Measurements from ENCODE around the gene P2RX3. TPM values are rescaled to one million over a fixed set of nuclear protein-coding genes. Genes with fewer than 3 reads are reported as not detected.
A peak's percentile ranks its signal among the peaks of the same experiment; 100 is the strongest.
"Not testable (repeated sequence)": the region's sequence is repeated elsewhere in the genome, so short reads cannot be mapped to it uniquely, and the experiment has no call there.

The P2RX3 gene
- total RNA-seq, 1 donor from 2014 or later: not detected

DNA sequence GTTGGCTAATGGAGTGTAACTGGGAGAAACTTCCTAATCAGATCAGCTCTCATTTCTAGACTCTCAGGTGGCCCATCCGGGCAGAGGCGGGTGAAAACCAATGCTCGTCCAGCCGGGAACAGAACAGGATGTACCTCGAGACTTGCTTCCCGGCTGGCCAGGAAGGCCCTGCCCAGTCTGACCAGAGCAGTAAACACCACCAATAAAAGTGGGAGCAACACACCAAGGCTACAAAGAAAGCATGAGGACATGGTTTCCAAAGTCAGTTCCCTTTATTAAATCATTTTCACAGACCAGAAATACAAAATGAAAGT lies 12.5 kb upstream of the P2RX3 start:
- ATAC-seq: no peak

DNA sequence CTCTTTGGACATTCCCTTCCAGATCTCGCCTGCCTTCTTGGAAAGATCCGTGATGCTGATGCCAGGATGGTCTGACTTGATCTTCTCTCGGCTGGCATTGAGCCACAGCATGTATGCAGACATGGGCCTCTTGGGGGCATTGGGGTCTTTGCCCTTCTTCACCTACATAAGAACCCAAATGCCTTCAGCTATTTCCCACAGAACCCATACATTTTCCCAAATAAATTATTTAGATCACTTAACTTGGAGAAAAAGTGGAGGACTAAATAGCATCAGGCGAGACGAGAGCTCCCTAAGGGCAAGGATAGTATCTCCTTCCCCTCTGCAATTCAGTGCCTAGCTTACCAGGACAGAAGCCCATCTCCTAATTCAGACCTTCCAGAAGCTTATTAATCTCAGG lies 10.4 kb upstream of the P2RX3 start:
- ATAC-seq: no peak

DNA sequence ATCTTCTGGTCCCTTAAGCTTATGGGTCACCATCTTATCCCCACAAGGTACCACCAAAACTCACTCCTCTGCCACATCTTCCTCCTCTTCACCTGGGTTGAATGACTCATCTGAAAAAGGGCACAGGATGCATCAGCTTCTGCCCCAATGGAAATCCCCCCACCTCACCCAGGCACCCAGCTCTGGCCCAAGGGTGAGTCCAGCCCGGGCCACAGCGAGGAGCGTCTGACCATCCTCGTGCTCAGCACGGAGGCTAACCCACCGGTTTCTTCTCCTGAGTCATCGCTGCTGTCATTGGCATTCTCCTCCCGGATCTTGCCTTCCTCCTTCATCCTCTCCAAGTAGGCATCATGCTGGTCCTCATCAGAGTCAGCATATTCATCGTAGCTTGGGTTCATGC lies 8.1 kb upstream of the P2RX3 start:
- no peak for ATAC-seq

DNA sequence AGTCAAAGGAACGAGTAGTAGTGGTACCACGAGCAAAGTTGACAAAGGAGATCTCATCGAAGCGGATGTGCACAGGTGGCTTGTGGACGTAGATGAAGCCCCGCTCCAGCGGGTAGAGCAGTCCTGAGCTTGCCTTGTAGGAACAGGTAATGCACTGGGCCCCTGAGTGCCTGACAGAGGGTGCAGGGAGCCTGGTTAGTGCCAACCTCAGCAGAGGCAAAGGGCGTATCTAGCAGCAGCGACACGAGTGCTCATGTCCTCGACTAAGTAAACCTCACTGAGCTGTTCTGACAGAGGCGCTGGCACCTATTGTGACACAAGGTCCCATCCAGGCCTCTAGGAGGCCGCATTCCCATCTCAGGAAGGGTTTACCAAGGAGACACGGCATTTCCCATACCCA lies 6.4 kb upstream of the P2RX3 start:
- no peak for ATAC-seq

DNA sequence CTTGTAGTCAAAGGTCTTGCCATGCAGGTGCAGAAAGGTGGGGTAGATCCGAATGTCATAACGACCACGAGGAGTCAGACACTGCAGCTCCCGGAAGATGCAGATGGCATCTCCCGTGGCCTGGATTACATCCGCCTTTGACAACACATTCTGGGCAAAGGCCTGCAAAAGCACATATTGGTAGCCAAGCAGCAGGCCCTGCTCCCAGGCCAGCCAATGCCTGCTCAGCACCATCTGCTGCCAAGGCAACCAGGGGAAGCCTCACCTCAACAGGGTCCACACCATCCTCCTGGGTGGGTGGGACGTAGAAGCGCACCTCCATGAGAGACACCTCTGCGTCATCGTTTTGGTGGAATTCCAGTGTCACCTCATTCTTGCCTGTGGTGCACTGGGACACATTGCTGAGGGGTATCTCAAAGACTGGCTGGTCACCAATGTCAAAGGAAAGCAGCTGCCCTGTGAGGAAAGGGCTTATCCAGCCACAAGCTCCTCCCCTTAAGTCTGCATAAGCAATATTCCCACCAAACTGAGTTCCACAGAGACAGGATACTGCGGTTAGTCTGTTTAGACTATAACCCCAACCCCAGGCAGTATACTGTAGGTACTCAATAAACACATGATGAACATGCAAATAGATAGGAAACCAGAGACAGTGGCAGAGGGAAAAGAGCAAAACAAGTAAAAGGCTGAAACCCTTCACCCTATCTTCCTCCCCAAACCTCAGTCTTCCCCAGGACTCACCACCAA lies 5.3 kb upstream of the P2RX3 start:
- no peak for ATAC-seq

DNA sequence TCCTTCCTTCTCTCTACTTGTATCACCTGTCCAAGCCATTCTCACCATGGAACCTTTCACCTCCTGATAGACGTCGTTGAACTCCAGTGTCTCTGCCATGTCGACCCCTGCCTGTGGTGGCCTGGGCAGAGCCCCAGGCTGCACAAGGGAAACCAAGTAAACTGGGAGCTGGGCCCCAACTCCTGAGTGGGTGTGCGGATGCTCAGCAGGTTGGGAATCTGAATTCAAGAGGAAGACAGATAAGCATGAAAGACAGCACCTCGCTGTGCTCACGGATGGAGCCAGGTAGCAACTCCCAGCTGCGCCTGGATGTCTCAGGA lies 3.2 kb upstream of the P2RX3 start:
- no peak for ATAC-seq

DNA sequence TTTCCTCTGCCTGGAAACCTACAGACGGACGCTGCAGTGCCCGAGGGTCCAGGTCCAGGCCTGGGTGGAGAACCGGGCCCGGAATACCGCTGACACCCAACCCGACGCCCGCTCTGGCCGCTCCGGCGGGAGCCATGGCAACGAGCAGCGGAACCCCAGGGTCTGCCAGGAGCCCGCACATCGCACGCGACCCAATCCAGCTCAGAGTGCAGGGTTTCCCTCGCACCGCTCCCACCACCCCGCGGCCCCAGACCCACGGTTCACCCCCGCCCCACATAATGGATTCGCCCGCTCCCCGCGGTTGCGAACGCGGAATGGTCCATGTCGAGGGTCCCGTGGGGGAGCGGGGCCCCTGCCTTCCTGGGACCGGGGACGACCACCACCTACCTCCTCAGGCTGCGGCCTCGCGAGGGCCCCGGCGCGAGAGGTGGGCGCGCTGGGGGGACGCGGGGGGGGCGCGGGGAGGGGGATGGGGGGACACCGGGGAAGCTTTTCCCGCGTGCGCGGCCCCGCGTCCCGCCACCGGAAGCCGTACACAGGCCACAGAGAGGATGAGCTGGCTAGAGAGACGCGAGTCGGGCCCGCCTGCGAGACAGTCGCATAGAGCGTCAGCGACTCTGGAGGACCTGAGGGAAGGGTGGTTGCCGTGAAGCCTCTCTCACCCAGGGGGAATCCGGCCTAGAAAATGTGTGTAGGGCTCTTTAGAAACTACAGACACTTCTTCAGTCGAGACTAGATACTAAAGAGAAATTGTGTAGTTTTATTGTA lies 2.6 kb upstream of the P2RX3 start, which contains the start of gene SSRP1:
TSS of gene SSRP1 (minus strand) at position 550 of the 768 bp plus-strand sequence. CDS start 771 bp downstream, outside the sequence.
- peak; percentile 95 for ATAC-seq

DNA sequence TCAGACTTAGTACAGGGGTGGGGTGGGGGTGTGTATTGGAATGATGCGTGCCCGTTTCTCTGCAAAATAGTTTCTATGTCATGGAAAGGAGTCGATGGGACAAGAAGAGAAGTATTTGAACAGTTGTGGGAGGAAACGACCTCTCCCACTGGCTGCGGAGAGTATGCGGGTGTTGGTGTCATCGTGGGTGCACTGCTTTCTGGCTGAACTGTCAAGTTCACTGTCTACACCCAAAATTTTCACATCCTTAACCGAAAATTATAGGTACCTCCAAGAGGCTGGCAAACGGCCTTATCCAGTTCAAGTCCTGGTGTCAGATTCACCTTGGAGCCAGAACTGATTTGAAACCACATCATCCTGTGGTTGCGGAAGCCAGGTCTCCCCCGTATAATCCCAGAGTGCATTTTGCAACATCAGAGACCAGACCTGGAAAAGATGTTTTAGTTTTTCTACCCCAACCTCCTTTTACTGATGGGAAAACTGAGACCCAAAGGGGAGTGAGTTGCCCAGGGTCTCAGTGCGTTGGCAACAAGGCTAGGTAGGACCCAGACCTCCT lies 2.0 kb upstream of the P2RX3 start:
- ATAC-seq: no peak

DNA sequence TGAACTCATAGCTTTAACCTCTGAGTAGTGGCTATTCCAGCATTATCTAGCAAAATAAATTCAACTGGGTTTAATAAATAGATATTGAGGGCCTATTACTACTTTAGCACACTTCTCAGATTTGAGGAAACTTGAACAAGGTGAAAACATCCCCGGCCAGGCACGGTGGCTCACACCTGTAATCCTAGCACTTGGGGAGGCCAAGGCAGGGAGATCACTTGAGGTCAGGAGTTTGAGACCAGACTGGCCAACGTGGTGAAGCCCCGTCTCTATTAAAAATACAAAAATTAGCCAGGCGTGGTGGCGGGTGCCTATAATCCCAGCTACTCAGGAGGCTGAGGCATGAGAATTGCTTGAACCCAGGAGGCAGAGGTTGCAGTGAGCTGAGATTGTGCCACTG lies 1.3 kb upstream of the P2RX3 start:
- ATAC-seq: not testable (repeated sequence)

DNA sequence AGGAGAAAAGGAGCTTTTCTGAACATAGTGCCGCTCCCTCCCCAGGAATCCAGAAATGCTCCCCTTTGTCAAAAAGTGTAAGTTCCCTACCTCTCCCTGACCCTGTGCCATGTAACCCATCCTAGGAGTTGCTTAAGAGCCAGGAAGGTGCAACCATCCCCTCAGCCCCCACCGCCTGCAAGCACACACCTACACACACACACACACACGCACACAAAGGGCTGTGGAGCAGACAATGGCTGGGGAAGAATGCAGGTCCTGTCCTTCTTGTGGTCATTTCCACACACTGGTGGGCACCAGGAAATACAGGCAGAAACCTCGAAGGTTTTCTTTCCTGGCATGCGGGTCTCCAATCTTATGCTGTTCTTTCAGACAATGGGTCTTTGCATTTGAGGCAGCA lies 1.2 kb downstream of the P2RX3 start:
- ATAC-seq: no peak

DNA sequence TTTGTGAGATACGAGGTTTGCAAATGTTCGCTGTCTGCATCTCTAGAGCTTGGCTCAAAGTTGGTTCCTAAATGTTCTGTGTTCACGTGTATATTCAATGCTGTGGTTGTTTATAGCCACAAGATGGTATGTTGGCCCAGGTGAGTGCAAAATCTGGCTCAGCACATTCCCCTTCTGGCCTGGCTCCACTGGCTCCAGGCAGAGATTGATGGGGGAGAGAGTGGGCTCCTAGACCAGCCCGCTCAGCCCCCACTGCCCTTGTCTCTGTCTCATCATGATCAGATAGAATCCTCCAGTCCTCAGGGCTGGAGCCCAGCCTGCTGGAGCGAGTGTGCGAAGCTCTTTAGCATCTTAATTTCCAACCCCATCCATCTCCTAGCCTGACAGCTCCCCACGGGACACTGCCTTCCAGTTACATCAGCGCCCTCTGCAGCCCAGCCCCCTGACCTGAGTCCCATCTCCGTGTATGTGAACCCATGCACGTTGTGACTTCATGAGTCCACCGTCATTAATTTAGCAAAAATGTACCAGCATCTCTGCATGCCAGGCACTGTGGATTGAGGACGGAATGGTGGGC lies 2.0 kb downstream of the P2RX3 start:
- peak; percentile 24 for ATAC-seq

DNA sequence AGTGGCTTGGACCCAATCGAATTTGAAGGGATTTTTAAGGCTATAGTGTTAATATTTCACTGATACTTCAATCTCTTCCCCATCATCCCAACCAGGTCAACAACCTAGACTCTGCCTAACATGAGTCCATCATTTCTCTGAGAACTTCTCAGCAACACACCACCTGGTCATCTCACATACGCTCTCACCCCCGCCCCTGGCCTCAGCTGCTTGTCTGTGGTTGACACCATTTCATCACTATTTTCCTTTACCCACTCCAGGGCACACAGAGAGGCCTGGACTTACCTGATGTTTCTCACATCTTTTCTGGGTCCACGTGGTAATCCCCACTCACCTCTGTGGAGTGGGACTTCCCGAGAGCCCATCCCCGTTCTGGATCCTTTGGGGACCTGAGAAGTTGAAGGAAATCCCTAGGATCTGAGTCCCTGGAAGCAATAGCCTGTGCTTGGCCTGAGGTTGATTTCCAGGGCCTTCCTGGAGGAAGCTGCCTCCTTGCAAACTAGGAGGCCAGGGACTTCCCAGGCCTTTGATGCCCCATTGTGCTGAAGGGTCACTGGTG lies 3.2 kb downstream of the P2RX3 start:
- ATAC-seq: no peak

DNA sequence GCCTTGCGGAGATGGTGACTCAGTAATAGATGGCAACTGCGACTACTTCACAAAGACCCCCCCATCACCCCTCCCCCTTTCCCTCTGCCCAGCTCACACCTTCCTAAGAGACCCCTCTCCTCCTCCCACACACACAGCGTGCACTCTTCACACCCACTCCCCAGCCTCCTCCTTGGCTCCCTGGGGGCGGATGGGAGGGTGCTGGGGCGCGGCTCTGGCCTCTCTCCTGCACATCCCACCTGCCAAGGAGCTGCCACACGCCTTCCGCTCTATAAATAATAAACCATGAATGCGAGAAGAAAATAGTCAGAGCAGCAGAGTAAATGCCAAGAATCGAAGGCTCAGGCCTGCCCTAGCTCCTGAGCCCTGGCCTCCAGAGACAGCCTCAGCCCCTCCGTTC lies 4.5 kb downstream of the P2RX3 start:
- ATAC-seq: no peak

DNA sequence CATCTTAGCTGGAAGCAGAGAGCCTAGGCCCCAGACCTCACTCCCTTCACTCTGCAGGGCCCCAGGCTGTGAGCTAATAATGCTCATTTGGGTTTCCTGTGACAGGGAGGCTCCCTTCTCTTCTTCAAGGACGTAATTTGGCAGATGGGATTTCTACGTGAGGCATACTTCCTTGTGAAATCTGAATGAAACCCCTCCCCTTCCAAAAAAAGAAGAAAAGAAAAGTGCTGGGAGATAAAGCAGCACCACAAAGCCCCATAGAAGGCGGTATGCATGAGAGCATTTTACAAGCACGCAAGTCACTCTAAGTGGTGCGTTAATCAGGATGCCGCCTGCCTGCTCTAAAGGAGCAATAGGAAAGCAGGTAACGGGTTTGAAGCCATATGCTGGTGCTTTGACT lies 5.7 kb downstream of the P2RX3 start:
- ATAC-seq: no peak

DNA sequence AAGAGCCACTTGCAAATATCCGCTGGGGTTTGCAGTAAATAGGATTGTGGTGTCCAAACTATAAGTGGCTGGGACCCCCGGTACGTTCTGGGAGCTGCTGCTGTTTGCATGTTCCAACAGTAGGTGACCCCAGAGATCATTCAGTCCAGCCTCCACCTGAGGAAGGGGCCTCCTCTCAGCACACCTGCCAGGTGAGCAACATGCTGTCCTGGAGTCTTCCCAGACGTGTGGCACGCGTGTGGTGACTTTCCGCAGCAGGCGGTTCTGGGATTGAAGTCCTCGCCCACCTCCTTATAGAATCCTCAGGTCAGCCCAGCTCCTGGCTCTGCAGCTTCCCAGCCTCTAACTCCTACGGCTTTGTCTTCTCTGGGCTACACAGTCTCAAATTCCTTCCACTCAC lies 6.7 kb downstream of the P2RX3 start:
- ATAC-seq: no peak

DNA sequence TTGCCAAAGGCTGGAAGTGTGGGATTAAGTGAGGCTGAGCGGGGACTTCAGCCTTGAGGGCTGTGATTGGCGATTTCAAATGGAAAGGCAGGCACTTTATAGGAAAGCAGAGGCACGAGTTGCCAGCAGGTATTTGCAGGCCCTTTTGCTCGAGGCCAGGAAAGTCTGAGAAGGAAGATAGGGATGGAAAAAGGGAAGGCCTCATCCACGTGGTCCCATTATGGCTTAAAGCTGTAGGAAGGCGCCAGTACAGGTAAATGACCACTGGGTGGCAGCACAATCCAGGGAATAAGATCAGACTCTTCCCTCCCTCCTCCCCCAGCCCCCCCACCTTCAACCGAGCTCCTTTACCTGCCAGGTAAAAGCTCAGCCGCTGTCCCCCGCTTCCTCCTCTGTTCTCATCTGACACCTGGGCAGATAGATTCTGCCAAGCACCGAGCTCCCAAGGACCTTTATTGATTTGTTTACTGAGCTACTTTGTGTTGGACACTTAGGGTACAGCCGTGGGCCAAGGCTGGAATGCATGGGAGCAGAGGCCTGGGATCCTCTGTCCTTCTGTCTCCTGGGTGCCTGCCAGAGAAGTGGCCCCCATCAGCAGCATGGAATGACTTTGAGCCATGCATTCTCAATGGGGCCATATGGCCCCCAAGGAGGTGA lies 7.5 kb downstream of the P2RX3 start:
- ATAC-seq: peak; percentile 83

DNA sequence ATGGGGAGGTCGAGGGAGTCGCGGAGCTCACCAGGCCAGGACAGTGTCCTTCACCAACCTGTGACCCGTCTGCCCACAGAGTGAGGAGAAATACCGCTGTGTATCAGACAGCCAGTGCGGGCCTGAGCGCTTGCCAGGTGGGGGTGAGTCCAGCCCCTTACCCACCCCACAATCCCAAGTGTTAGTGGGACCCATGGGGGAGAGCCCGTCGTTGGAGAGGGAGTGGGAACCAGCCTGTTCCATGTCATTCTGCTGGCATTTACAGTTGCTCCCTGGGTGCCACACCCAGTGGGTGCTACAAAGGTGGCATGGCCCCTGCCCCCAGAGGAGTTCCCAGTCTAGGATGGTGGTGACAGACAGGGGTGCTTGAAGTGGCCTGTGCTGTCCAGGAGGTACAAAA lies 9.2 kb downstream of the P2RX3 start:
- no peak for ATAC-seq

DNA sequence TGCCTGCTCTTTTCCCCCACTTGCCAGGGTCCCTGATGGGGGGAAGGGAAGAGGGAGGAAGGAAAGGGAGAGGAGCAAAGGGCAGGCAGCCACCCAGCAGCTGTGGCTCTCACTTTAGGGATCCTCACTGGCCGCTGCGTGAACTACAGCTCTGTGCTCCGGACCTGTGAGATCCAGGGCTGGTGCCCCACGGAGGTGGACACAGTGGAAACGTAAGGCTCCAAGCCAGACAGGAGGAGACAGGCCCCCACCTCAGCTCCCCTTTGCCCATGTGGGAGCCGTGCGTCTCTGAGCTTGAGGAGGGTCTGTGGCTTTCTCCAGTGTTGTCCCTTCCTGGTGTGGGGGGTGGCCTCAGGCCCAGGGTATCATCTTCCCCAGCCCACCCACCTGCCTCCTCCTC lies 9.9 kb downstream of the P2RX3 start:
- no peak for ATAC-seq

DNA sequence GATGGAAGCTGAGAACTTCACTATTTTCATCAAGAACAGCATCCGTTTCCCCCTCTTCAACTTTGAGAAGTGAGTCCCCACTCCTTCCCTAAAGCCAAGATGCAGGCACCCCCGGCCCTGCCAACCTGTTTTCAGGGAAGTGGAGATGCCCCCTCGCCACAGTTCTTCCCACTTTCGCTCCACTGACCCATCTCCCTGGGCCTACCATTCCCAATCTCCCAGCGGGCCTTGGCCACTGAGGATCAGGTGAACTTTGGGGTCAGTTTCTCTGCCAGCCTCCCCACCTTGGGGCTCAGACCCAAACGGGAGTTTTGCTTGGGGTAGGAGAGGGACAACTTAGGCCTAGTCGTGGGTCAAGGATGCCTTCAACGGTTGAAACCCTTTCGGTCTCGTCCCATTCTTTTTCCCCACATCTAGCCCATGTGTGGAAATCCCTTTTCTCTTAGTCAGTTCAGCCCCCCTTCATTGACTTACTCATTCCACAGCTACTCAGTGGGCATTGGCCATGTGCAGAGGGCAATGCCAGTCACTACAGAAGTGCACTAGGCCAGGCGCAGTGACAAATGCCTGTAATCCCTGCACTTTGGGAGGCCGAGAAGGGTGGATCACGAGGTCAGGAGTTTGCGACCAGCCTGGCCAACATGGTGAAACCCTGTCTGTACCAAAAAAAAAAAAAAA lies 10.6 kb downstream of the P2RX3 start:
- ATAC-seq: no peak

DNA sequence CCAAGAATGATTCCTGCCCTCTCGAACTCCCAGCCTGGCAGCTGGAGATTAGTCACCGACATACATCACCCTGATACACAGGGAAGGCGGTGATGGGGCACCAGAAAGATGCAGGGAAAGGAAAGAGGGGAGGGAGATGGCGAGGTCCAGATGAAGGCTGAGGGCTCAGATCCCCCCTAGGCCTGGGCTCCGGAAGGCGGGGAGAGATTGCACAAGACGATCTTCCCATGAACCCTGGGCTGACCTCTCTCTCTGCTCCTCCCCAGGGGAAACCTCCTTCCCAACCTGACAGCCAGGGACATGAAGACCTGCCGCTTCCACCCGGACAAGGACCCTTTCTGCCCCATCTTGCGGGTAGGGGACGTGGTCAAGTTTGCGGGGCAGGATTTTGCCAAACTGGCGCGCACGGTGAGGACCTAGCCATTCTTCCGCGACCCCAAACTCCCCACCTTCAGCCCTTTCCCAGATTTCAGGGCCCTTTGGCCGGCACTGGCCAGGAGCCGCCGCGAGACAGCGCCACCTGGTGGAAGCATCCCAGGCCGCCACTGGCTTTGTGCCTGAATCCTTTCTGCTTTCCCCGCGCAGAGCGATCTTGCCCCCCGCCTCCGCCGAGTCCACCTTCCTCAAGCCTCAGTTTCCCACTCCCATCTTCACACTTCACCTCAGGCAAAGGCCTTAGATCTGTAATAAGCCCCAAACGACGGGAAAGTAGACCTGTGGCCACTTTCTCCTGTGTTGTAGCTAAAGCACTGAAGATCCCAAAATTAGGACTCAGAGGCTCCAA lies 11.5 kb downstream of the P2RX3 start:
- peak; percentile 43 for ATAC-seq

DNA sequence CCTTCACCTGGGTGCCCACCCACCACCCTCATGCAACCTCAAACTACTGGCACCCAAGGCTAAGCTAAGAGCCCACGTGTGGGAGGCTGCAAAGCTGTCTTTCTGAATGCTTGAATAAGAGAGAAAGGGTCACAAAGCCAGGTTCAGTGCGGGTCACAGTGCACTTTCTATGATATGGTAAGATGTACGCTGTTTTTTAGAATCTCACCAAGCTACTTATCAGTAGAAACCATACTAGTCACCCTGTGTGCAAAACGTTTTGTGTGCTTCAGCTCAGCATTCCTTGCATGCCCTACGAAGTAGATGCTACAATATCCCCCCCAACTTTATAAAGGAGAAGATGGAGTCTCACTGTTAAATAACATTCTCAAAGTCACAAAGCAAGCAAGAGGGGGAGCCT lies 14.9 kb downstream of the P2RX3 start:
- ATAC-seq: no peak

DNA sequence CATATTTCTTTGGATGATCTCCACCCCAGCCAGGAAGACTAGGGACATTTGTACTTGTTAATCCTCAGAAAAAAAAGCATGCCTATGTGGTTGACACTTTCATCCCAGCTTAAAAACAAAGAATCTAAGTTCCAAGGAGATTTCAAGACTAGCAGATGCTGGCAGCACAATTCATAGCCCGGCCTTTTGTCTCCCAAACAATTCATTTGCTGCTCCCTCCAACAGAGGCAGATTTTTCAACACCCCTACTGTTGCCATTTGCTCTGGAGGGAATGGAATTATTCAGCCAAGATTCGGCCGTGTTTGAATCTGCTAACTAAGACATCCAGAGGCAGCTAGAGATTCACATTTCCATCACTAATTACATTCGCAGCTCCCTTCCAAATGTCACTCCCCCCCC lies 15.3 kb downstream of the P2RX3 start:
- no peak for ATAC-seq

All from esophagus mucosa (tissue), 1 donor.